Upper lobe of left lung (tissue), 4 donors: ENCODE data around the gene RAMAC.

Experiments used
- CTCF ChIP-seq, 6 experiments: fragments of 450-650 bp in 4 of 6; fragments of 200-600 bp in 2 of 6; sonication (generic) in 2 of 6; IDR thresholded peaks; one replicate each; pipeline ENCODE4 v1.5.1; 2016 to 2019; ENCODE audit warnings: antibody characterized with exemption in 6 of 6
- POLR2A ChIP-seq, 4 donors: fragments of 450-650 bp; IDR thresholded peaks; one replicate each; pipeline ENCODE4 v1.5.1; 2016 to 2017; ENCODE audit warnings: antibody characterized with exemption in 4 of 4, mild to moderate bottlenecking in 2 of 4

GRCh38 chr15:83012636-83013035 lies 26.6 kb downstream of the RAMAC start:
- TF ChIP-seq POLR2A (IDR thresholded peaks at IDR 0.05) = no peak
- no peak for TF ChIP-seq CTCF (IDR thresholded peaks at IDR 0.05)
